ENCODE results near the gene OTUB2.

- TF ChIP-seq, protein P1, sequence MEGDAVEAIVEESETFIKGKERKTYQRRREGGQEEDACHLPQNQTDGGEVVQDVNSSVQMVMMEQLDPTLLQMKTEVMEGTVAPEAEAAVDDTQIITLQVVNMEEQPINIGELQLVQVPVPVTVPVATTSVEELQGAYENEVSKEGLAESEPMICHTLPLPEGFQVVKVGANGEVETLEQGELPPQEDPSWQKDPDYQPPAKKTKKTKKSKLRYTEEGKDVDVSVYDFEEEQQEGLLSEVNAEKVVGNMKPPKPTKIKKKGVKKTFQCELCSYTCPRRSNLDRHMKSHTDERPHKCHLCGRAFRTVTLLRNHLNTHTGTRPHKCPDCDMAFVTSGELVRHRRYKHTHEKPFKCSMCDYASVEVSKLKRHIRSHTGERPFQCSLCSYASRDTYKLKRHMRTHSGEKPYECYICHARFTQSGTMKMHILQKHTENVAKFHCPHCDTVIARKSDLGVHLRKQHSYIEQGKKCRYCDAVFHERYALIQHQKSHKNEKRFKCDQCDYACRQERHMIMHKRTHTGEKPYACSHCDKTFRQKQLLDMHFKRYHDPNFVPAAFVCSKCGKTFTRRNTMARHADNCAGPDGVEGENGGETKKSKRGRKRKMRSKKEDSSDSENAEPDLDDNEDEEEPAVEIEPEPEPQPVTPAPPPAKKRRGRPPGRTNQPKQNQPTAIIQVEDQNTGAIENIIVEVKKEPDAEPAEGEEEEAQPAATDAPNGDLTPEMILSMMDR (IDR thresholded peaks at IDR 0.05), result no peak
- no peak for TF ChIP-seq POLR2AphosphoS5 (IDR thresholded peaks at IDR 0.05)
Measured at GRCh38 chr14:94056579-94057308, 30.6 kb downstream of the OTUB2 start.
